Measurements from ENCODE around the gene TSG101. TPM values are rescaled to one million over a fixed set of nuclear protein-coding genes. Genes with fewer than 3 reads are reported as not detected.

Gene TSG101, protein sequence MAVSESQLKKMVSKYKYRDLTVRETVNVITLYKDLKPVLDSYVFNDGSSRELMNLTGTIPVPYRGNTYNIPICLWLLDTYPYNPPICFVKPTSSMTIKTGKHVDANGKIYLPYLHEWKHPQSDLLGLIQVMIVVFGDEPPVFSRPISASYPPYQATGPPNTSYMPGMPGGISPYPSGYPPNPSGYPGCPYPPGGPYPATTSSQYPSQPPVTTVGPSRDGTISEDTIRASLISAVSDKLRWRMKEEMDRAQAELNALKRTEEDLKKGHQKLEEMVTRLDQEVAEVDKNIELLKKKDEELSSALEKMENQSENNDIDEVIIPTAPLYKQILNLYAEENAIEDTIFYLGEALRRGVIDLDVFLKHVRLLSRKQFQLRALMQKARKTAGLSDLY
- 10 to 100 TPM; 57.5 to 70.6 TPM for total RNA-seq

DNA sequence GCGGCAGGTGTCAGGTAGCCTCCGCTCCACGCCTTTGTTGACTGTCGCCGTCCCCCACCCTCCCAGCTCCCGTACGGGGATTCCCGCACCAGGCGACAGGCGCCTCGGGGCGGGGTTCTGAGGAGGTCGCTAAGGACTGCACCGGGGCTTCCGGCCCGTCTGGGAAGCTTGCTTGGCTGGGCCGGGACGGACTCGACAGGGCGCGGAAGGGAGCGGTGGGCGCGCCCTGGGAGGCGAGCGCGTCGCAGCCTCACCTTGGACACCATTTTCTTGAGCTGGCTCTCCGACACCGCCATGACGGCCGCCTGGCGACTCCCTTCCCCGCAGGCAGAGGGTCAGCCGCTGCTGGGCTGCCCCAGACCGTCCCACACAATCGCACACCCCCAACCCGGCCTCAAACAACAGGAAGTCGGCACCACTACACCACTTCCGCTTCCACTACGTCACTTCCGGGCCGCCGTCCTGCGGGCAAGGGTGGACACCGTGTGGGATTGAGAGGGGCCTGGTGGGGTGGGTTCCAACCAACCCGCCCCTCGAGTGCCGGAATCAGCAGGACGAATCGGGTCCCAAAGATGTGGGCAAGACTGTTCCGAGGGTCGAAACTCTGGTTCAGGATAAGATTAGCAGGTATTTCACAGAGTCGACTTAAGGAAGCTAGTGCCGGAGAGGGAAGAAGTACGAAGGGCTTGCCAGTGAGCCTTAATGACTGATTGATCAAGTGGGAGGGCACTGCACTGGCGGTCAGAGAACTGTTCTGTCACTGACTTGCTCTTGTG is at the start of gene TSG101:
Gene TSG101, minus strand, starts transcription at position 422 of the 776 bp plus-strand sequence. Its CDS starts 126 bp downstream, at position 296.

DNA sequence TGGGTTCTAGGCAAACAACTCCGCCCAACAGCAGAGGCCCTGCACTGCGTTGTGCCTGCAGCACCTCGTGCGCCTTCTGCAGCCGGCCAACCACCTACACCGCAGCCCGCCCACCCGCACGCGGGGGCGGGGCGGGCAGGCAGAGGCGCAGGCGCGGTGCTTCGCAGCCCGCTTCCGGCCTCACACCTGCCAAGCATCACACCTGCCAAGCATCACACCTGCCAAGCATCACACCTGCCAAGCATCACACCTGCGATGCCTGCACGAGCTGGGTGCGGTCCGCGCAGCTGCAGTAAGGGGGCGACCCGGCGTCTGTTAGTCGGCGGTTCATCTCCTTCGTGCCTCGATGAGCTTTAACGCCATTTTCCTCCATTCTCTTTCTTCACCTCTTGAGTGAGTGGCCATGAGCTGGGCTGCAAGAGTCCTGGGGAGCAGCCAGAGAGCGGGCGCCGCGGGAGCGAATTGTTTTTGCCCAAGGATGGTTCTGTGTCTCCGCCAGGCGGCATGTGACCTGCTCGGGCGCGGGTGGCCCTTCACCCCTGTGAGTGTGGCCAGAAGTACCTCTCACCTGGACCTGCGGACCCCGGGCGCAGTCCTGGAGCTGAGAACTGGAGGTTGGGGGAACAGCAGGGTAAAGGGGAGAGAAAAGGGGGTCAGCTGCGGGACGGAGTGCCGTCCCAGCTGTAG is 70.9 kb downstream of the TSG101 start, which contains the start of gene LDHAL6A:
Gene LDHAL6A, plus strand, starts transcription at position 171 of the 687 bp plus-strand sequence. CDS start 825 bp downstream, outside the sequence.

Other genes with a start within 250 kb of the TSG101 start
- 100 to 1,000 TPM; 109 to 132 TPM for gene HPS5, start 204.8 kb downstream of the TSG101 start, total RNA-seq
- 100 to 1,000 TPM; 108 to 113 TPM for gene GTF2H1, start 204.4 kb downstream of the TSG101 start, total RNA-seq
- 100 to 1,000 TPM; 641 to 919 TPM for gene LDHA, start 132.4 kb downstream of the TSG101 start, total RNA-seq
- under 1 TPM; 0.33 to 0.34 TPM for gene LDHC, start 114.6 kb downstream of the TSG101 start, total RNA-seq
- gene LDHAL6A, start 71.1 kb downstream of the TSG101 start, total RNA-seq = not detected
- gene UEVLD, start 61.8 kb upstream of the TSG101 start, total RNA-seq = 10 to 100 TPM; 33.3 to 35.1 TPM
- 1 to 10 TPM in 1 of 2 donors, not detected in 1; 1.3 TPM for gene MISFA, start 72.8 kb upstream of the TSG101 start, total RNA-seq
- 10 to 100 TPM; 16.2 to 17.3 TPM for gene SPTY2D1, start 107.4 kb upstream of the TSG101 start, total RNA-seq
- 1 to 10 TPM in 1 of 2 donors, under 1 TPM in 1; 1.00 to 3.8 TPM for gene TMEM86A, start 171.8 kb upstream of the TSG101 start, total RNA-seq
- gene IGSF22, start 199.2 kb upstream of the TSG101 start, total RNA-seq = under 1 TPM; under 0.01 to 1.00 TPM